KG1 (cell line): ENCODE results near the gene SYCP2.
A peak's percentile ranks its signal among the peaks of the same experiment; 100 is the strongest.

Experiments
- DNase-seq: peaks from one replicate; lab custom pipeline; 2025; lab: John Stamatoyannopoulos, UW

The SYCP2 gene

GRCh38 chr20:59940956-59941294 is 7.5 kb upstream of the SYCP2 start:
- no peak for DNase-seq

GRCh38 chr20:59940129-59940955 is 6.9 kb upstream of the SYCP2 start, which contains the start of the genes FAM217B and PPP1R3D:
FAM217B (plus strand) TSS chr20:59940389; CDS start chr20:59943944, 3,555 bp downstream.
PPP1R3D (minus strand) TSS chr20:59940305; CDS start chr20:59939931, 374 bp downstream.
- peak; percentile 86 for DNase-seq

- DNase-seq: no peak
Measured at GRCh38 chr20:59939879-59940128, 6.4 kb upstream of the SYCP2 start.

GRCh38 chr20:59939052-59939878 is 5.8 kb upstream of the SYCP2 start:
- DNase-seq: no peak

GRCh38 chr20:59938696-59939051 is 5.2 kb upstream of the SYCP2 start:
- no peak for DNase-seq

GRCh38 chr20:59938221-59938620 is 4.8 kb upstream of the SYCP2 start:
- DNase-seq: no peak

GRCh38 chr20:59937150-59937549 is 3.7 kb upstream of the SYCP2 start:
- no peak for DNase-seq

- no peak for DNase-seq
Measured at GRCh38 chr20:59936409-59936808, 3.0 kb upstream of the SYCP2 start.

GRCh38 chr20:59935457-59936185 is 2.2 kb upstream of the SYCP2 start:
- DNase-seq: no peak

- DNase-seq: peak; percentile 7
Measured at GRCh38 chr20:59933849-59934585, 580 bp upstream of the SYCP2 start.

- DNase-seq: no peak
Measured at GRCh38 chr20:59932616-59933295, 681 bp downstream of the SYCP2 start.

- no peak for DNase-seq
Measured at GRCh38 chr20:59931511-59932312, 1.7 kb downstream of the SYCP2 start.

GRCh38 chr20:59925899-59926298 is 7.5 kb downstream of the SYCP2 start:
- no peak for DNase-seq

- DNase-seq: no peak
Measured at GRCh38 chr20:59925359-59925758, 8.1 kb downstream of the SYCP2 start.

- DNase-seq: no peak
Measured at GRCh38 chr20:59923514-59923913, 9.9 kb downstream of the SYCP2 start.

GRCh38 chr20:59920944-59921343 is 12.5 kb downstream of the SYCP2 start:
- no peak for DNase-seq

- no peak for DNase-seq
Measured at GRCh38 chr20:59912609-59913008, 20.8 kb downstream of the SYCP2 start.

- DNase-seq: no peak
Measured at GRCh38 chr20:59911041-59911440, 22.4 kb downstream of the SYCP2 start.

- DNase-seq: no peak
Measured at GRCh38 chr20:59908855-59909254, 24.6 kb downstream of the SYCP2 start.

GRCh38 chr20:59903621-59904020 is 29.8 kb downstream of the SYCP2 start:
- DNase-seq: no peak

GRCh38 chr20:59902470-59902869 is 31.0 kb downstream of the SYCP2 start:
- DNase-seq: no peak
